ENCODE measurements around the gene SCNN1B.

The SCNN1B gene

GRCh38 chr16:23257682-23258081 is 44.4 kb upstream of the SCNN1B start:
- Mint-ChIP-seq H3K4me1 (no peaks in the 10 kb centered on the region), H3K27me3 (ENCODE audit: low read depth) (peaks cover 11% of the 10 kb centered on the region)

GRCh38 chr16:23258919-23259237 is 43.2 kb upstream of the SCNN1B start:
- H3K27me3 Mint-ChIP-seq (ENCODE audit: low read depth), result peaks cover 19% of the 10 kb centered on the region

More at GRCh38 chr16:23257682-23258081, 44.4 kb upstream of the SCNN1B start:
- no peak for TF ChIP-seq CTCF (IDR thresholded peaks at IDR 0.05; ENCODE audit: unreplicated experiment in 3 of 3)
- Mint-ChIP-seq H3K27ac (no peak overlapping the region), H3K36me3 (ENCODE audit: low read depth) (no peaks in the 10 kb centered on the region), H3K4me3 (no peak overlapping the region), H3K9me3 (peaks cover 3% of the 10 kb centered on the region)

GRCh38 chr16:23267647-23268046 is 34.5 kb upstream of the SCNN1B start:
- Mint-ChIP-seq H3K27ac (no peak overlapping the region), H3K9me3 (peaks cover 9% of the 10 kb centered on the region), H3K36me3 (ENCODE audit: low read depth) (no peaks in the 10 kb centered on the region), H3K27me3 (ENCODE audit: low read depth) (peaks cover 21% of the 10 kb centered on the region), H3K4me1 (no peaks in the 10 kb centered on the region), H3K4me3 (no peak overlapping the region)
- TF ChIP-seq CTCF (IDR thresholded peaks at IDR 0.05; ENCODE audit: unreplicated experiment in 3 of 3), result no peak

More at GRCh38 chr16:23258919-23259237, 43.2 kb upstream of the SCNN1B start:
- Mint-ChIP-seq H3K27ac (no peak overlapping the region), H3K36me3 (ENCODE audit: low read depth) (no peaks in the 10 kb centered on the region), H3K4me1 (no peaks in the 10 kb centered on the region), H3K4me3 (no peak overlapping the region), H3K9me3 (peaks cover 3% of the 10 kb centered on the region)
- TF ChIP-seq CTCF (IDR thresholded peaks at IDR 0.05; ENCODE audit: unreplicated experiment in 3 of 3), result no peak

GRCh38 chr16:23268561-23268960 is 33.5 kb upstream of the SCNN1B start:
- Mint-ChIP-seq H3K27ac (no peak overlapping the region), H3K4me1 (no peaks in the 10 kb centered on the region), H3K9me3 (peaks cover 9% of the 10 kb centered on the region), H3K27me3 (ENCODE audit: low read depth) (peaks cover 15% of the 10 kb centered on the region), H3K36me3 (ENCODE audit: low read depth) (no peaks in the 10 kb centered on the region), H3K4me3 (no peak overlapping the region)
- TF ChIP-seq CTCF (IDR thresholded peaks at IDR 0.05; ENCODE audit: unreplicated experiment in 3 of 3), result no peak

GRCh38 chr16:23269248-23269953 is 32.7 kb upstream of the SCNN1B start:
- peaks cover 13% of the 10 kb centered on the region for H3K27me3 Mint-ChIP-seq (ENCODE audit: low read depth)
- no peak for TF ChIP-seq CTCF (IDR thresholded peaks at IDR 0.05; ENCODE audit: unreplicated experiment in 3 of 3)
- peak overlapping the region in 1 of 3 experiments; percentile 34 for H3K27ac Mint-ChIP-seq
- peaks cover 9% of the 10 kb centered on the region for H3K9me3 Mint-ChIP-seq
- no peak overlapping the region for H3K4me3 Mint-ChIP-seq
- no peaks in the 10 kb centered on the region for H3K36me3 Mint-ChIP-seq (ENCODE audit: low read depth)
- no peaks in the 10 kb centered on the region for H3K4me1 Mint-ChIP-seq

- H3K4me3 Mint-ChIP-seq, result no peak overlapping the region
- H3K36me3 Mint-ChIP-seq (ENCODE audit: low read depth), result no peaks in the 10 kb centered on the region
- peaks cover 9% of the 10 kb centered on the region for H3K9me3 Mint-ChIP-seq
- H3K27me3 Mint-ChIP-seq (ENCODE audit: low read depth), result peaks cover 15% of the 10 kb centered on the region
- no peak for TF ChIP-seq CTCF (IDR thresholded peaks at IDR 0.05; ENCODE audit: unreplicated experiment in 3 of 3)
- no peak overlapping the region for H3K27ac Mint-ChIP-seq
- no peaks in the 10 kb centered on the region for H3K4me1 Mint-ChIP-seq
These were observed 31.4 kb upstream of the SCNN1B start for GRCh38 chr16:23270654-23271053.
